ENCODE data around the gene PNMT. TPM values are rescaled to one million over a fixed set of nuclear protein-coding genes. Genes with fewer than 3 reads are reported as not detected.

The PNMT gene
- total and polyA plus RNA-seq, 2 of the 8 experiments (the other 6 are each of a cell fraction or from before 2014, with no cell fraction given) = 5.6 to 10.9 TPM

- H2BK120ac ChIP-seq (replicated peaks; ENCODE audit: low read depth, low read length) = peak within 1 kb of the TSS; percentile 99
- 0 out of 2 replicates have a peak, but pooled peaks cover 2% of the 10 kb centered on the region for H3K79me1 ChIP-seq (ENCODE audit: low read depth, low read length)
- no peaks in the 10 kb centered on the region for H3K27me3 ChIP-seq (replicated peaks in 1 of 4; ENCODE audit: control insufficient read depth in 3 of 4, extremely low read depth in 1 of 4, insufficient read depth in 3 of 4, low read length in 3 of 4)
- H3K56ac ChIP-seq (replicated peaks; ENCODE audit: insufficient read length, low read depth, low read length) = peak within 1 kb of the TSS; percentile 94
- peak within 1 kb of the TSS; percentile 82 for H2BK20ac ChIP-seq (ENCODE audit: low read length)
- H3K23ac ChIP-seq (ENCODE audit: insufficient read length) = peak within 1 kb of the TSS; percentile 57
- peak within 1 kb of the TSS; percentile 97 for H4K91ac ChIP-seq (replicated peaks; ENCODE audit: insufficient read length, low read length)
- FAIRE-seq = no peak
- peak within 1 kb of the TSS; percentile 95 for H2BK12ac ChIP-seq (ENCODE audit: low read depth, low read length)
- WGBS, 2 experiments (ENCODE audit: extremely low coverage in 1 of 2, insufficient coverage in 1 of 2, insufficient read length in 1 of 2, insufficient replicate concordance in 2 of 2, low coverage in 1 of 2, low lambda C conversion rate in 2 of 2, missing lambda C conversion rate in 1 of 2) = 5 to 100% methylated on average over 1 to 31 of the region's 45 CpGs
- no peaks in the 10 kb centered on the region for H3K9me3 ChIP-seq (ENCODE audit: insufficient read depth in 2 of 2, low read depth in 1 of 2, low read length in 1 of 2)
- H2BK15ac ChIP-seq (ENCODE audit: low read length) = 0 out of 2 replicates have a peak within 1 kb of the TSS, but pooled peaks have one; percentile 61
- H4K5ac ChIP-seq (ENCODE audit: insufficient read length, low read depth, low read length) = peak within 1 kb of the TSS; percentile 96
- H4K8ac ChIP-seq (ENCODE audit: extremely low read depth, insufficient read depth, low read length) = peak within 1 kb of the TSS; percentile 100
- H3K18ac ChIP-seq (ENCODE audit: extremely low read depth, low read length) = peak within 1 kb of the TSS; percentile 100
- peak within 1 kb of the TSS; percentile 85 to 89 (median 87) for H3K9ac ChIP-seq (replicated peaks in 1 of 4; ENCODE audit: extremely low read depth in 1 of 4, low read depth in 3 of 4, low read length in 3 of 4)
- peak within 1 kb of the TSS; percentile 58 for H2AK5ac ChIP-seq (ENCODE audit: low read depth, low read length)
- no peaks in the 10 kb centered on the region for H4K20me1 ChIP-seq (replicated peaks in 1 of 2; ENCODE audit: control insufficient read depth in 1 of 2, insufficient read depth in 2 of 2, low read length in 2 of 2)
- H3K4me2 ChIP-seq (ENCODE audit: insufficient read depth in 1 of 2, low read depth in 2 of 2, low read length in 2 of 2) = peak within 1 kb of the TSS; percentile 93 to 98
- no peak within 1 kb of the TSS; the same call in 1 of the 2 replicates for H2AFZ ChIP-seq (ENCODE audit: low read length)
- peaks cover 0 to 13% (median 3%) of the 10 kb centered on the region in 4 experiments for H3K4me1 ChIP-seq (replicated peaks in 1 of 4; ENCODE audit: control insufficient read depth in 3 of 4, insufficient read depth in 4 of 4, low read length in 3 of 4)
- H3K23me2 ChIP-seq (ENCODE audit: low read depth, low read length) = peaks cover 12% of the 10 kb centered on the region
- H3K4ac ChIP-seq (replicated peaks; ENCODE audit: insufficient read length, low read depth, low read length) = peak within 1 kb of the TSS; percentile 99
- peaks cover 0 to 3% (median 0%) of the 10 kb centered on the region in 4 experiments; a peak in 1 of 8 replicates for H3K36me3 ChIP-seq (ENCODE audit: control insufficient read depth in 2 of 4, insufficient read depth in 4 of 4, low read length in 3 of 4)
- H3K79me2 ChIP-seq (ENCODE audit: control insufficient read depth in 1 of 2, insufficient read depth in 2 of 2, low read length in 2 of 2) = peaks cover 0 to 4% of the 10 kb centered on the region in 2 experiments; a peak in 1 of 4 replicates
- CTCF ChIA-PET (ENCODE audit: partially characterized antibody) = interaction anchor here (0.6 to 52.4 kb wide), 10 partner anchors 12 to 231 kb away, joined by 3 to 1885 read pairs (median 6); partner anchors contain the start of genes ERBB2, MIEN1, PNMT and PPP1R1B
- peak within 1 kb of the TSS; percentile 6 for H3K14ac ChIP-seq (ENCODE audit: insufficient read length)
- peak; percentile 85 to 91 for DNase-seq (ENCODE audit: low read depth in 1 of 2, low spot score in 2 of 2)
- POLR2A ChIA-PET (ENCODE audit: partially characterized antibody) = interaction anchor here (1.0 to 38.1 kb wide), 18 partner anchors 3 to 69 kb away, joined by 3 to 708 read pairs (median 5); partner anchors contain the start of genes ERBB2, MIEN1, PGAP3 and PNMT
- peak within 1 kb of the TSS; percentile 99 for H2BK5ac ChIP-seq (ENCODE audit: low read depth, low read length)
- H3K4me3 ChIP-seq (ENCODE audit: extremely low read depth in 1 of 4, insufficient read depth in 2 of 4, low read depth in 3 of 4, low read length in 4 of 4) = peak within 1 kb of the TSS; percentile 75 to 84 (median 80)
- H3K27ac ChIP-seq (ENCODE audit: low read depth, low read length) = peak within 1 kb of the TSS; percentile 97
- TF ChIP-seq CHD1 (IDR thresholded peaks at IDR 0.05; ENCODE audit: low read depth, low read length) (peak; percentile 69), POLR2A (IDR thresholded peaks at IDR 0.05; ENCODE audit: control extremely low read depth in 1 of 2, low read depth in 2 of 2, low read length in 2 of 2) (peak; percentile 77 to 91), SP4 (IDR thresholded peaks at IDR 0.05; ENCODE audit: low read length) (0 out of 2 replicates have a peak, but pooled peaks have one; percentile 16), SAP30 (IDR thresholded peaks at IDR 0.05; ENCODE audit: insufficient read depth, insufficient replicate concordance, low read length) (peak; percentile 70), NANOG (IDR thresholded peaks at IDR 0.05; ENCODE audit: insufficient read depth, low read depth, low read length, poor library complexity, severe bottlenecking) (peak; percentile 95), RBBP5 (IDR thresholded peaks at IDR 0.05; ENCODE audit: borderline replicate concordance, low read depth, low read length) (peak; percentile 46; the same call in 1 of the 2 replicates), ASH2L (IDR thresholded peaks at IDR 0.05; ENCODE audit: low read length) (peak; percentile 37), USF2 (IDR thresholded peaks at IDR 0.05; ENCODE audit: low read length) (no peak), YY1 (IDR thresholded peaks at IDR 0.05; ENCODE audit: low read depth, low read length) (peak; percentile 61; the same call in 1 of the 2 replicates)
Measured at GRCh38 chr17:39687546-39688474, 19.6 kb downstream of the PNMT start, which contains the start of gene PGAP3. Gene PGAP3 (minus strand): TSS chr17:39688057. CDS start chr17:39688014, 43 bp downstream.
